HT1080 (cell line): ENCODE data around the gene BACH2. TPM values are rescaled to one million over a fixed set of nuclear protein-coding genes. Genes with fewer than 3 reads are reported as not detected.
"Not testable (repeated sequence)": the region's sequence is repeated elsewhere in the genome, so short reads cannot be mapped to it uniquely, and the experiment has no call there.

Experiments used
- DNase-seq: peaks from one replicate; pipeline ENCODE4 v3.0.0-alpha.2; 2015; ENCODE audit warnings: low read depth
- small RNA-seq: library from RNA; depleted of rRNA; stranded (forward); fragments of <200 nt; gene quantifications from one replicate; pipeline ENCODE3, GENCODE V24; 2014
- total RNA-seq: library from RNA; depleted of rRNA; stranded (reverse); fragments of >200 nt; shearing (Covaris generic); gene quantifications from 2 replicates; pipeline ENCODE4 v1.2.3, GENCODE V29; 2014

Gene BACH2
- total RNA-seq, 1 experiment from 2014 or later = 0.87 TPM

DNA sequence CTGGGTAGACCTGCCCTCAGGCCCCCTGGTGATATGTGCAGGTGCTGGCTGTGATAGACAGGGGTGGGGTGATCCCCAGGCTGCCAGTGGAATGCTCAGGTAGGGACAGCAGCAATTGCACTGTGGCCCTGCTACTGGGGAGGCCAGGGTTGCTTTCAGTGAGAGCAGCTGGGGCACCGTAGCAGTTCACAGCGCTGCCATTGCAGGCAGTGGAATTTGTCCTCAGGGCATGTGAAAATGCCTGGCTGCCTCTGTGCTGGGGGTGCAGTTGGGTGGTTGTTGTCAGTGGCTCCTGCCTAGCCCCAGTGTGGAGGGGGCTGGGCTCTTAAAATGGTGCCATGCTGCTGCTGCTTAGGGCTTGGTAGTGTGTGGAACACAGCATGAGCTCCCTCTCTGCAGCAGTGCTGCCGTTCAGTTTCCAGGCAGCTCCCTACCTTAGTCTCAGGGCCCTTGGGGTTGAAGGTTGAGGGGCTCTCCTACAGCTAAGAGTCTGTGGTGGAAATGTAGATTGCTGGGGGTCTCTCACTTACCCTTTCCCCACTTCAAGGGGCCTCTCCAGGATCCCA lies 378.8 kb downstream of the BACH2 start:
- no peak for DNase-seq

DNA sequence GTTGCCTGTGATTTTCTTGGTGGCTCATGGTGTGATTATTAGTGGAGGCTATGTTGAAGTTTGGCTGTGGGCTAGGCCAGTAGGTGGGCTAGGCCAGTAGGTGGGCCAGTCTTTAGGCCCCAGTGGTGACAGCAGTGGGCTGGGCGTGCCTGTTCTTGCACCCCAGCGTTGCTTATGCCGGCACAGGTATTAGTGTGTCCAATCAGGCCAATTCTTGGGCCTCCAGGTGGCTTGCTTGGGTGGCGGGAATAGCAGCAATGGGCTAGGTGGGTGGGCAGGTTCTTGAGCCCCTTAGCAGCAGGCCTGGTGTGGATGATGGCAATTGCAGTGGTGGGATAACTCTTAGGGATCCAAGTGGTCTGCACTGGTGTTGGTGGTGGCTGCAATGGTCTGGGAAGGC lies 379.4 kb downstream of the BACH2 start:
- no peak for DNase-seq

DNA sequence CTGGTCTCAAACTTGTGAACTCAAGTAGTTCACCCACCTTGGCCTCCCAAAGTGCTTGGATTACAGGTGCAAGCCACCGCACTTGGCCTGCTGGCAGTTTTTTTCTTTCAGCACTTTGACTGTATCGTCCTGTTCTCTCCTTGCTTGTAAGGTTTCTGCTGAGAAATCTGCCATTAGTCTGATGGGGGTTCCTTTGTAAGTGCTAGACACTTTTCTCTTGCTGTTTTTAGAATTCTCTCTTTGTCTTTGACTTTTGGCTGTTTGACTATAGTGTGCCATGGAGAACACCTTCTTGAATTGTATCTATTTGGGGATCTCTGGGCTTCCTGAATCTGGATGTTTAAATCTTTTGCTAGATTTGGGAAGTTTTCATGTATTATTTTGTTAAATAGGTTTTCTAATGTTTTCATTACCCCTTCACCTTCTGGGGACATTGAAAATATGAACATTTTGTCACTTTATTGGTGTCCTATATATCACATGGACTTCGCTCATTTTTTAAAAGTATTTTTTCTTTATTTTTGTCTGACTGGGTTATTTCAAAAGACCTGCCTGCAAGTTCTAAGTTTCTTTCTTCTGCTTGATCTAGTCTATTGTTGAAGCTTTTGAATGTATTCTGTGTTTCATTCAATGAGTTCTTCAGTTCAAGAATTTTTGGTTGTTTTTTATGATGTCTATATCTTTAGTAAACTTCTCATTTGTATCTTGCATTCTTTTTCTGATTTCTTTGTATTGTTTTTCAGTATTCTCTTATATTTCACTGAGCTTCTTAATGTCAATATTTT lies 380.3 kb downstream of the BACH2 start:
- DNase-seq = no peak

DNA sequence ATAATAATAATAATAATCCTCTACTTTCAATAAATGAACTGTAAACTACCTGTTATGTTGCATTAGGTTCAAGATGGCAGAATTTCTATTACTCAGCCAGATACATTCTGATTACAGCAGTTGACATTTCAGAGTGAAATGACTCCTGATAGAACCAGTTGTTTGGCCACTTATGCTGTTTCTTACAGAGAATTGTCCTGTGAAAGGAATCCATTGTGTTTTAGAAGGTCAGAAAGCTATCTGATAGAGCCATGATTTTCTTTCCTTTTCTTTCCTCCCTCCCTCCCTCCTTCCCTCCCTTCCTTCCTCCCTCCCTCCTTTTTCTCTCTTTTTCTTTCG lies 385.8 kb downstream of the BACH2 start:
- DNase-seq = no peak

DNA sequence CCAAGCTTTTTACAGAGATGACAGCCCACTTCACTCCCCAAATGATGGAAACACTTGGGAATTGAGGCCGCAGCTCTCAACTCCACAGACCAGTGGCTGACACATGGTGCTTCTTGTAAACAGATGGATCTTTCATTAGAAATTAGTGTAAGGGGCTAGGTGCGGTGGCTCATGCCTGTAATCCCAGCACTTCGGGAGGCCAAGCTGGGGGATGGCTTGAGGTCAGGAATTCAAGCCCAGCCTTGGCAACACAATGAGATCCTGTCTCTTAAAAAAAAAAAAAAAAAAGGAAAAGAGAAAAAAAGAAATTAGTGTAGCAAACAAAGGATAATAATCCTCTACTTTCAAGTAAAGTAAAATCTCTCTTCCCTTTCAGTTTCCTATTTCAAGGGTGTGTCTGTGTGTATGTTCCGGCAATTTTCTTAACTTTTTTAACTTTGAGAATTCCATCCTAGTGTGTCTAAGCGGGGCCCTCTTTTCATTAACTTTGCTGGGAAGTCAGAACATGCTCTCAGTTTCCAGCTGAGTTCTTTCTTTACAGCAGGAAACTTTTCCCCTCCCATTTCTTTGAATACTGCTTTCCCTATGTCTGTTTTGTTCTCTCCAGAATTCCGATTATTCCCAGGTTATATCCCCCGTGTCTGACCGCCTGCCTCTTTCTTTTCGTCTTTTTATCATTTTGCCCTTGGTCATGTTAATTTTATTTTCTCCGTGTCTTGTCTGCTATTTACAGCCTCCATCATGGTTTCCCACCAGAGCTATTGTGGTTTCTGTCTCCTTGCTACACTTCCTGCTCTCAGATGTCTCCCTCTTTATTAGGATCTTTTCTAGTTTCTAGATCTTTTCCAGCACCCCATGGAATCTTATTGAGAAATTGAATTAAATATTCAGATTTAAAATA lies 386.4 kb downstream of the BACH2 start:
- not testable (repeated sequence) for DNase-seq

DNA sequence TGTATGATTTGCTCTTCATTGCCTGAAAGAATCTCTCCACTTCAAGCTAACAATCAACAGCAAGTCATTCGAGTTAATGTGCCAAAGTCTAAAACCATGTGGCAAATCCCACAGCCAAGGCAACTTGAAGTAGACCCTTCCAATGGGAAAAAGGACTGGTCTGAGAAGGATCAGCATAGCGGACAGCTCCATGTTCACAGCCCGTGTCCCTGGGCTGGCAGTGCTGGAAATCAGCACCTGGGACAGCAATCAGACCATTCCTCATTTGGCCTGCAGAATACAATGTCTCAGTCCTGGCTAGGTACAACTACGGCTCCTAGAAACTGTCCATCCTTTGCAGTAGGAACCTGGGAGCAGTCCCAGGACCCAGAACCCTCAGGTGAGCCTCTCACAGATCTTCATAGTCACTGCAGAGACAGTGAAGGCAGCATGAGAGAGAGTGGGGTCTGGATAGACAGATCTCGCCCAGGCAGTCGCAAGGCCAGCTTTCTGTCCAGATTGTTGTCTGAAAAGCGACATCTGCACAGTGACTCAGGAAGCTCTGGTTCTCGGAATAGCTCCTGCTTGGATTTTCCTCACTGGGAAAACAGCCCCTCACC lies 401.3 kb downstream of the BACH2 start:
- peak; percentile 53 for DNase-seq

DNA sequence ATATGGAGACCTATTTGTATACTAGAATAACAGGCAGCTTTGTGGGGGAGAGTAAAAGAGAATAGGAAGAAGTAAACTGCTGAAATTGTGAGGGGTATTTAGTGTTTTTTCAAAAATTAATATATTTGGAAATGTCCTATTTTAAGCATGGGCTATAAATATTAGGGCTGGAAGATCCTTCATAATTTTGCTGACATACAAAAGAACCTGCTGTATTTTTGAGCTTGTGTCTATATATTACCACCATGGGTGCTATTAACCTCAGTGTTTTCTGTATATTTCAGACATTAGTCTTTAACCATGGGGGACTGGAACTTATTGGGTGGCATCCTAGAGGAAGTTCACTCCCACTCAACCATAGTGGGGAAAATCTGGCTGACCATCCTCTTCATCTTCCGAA lies 402.5 kb downstream of the BACH2 start, which contains the start of gene GJA10:
Gene GJA10 (plus strand): TSS at position 301 of the 400 bp plus-strand sequence. CDS start 0 bp downstream, at position 301.
- no peak for DNase-seq

DNA sequence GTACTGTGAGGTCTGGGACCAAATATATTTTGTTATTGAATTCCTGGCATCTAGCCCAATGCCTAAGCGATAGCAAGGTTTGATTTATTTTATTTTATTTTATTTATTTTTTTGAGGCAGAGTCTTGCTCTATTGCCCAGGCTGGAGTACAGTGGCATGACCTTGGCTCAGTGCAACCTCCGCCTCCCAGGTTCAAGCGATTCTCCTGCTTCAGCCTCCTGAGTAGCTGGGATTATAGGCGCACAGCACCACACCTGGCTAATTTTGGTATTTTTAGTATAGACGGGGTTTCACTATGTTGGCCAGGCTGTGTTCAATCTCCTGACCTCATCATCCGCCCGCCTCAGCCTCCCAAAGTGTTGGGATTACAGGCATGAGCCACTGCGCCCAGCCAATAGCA lies 404.1 kb downstream of the BACH2 start:
- DNase-seq = peak; percentile 6

DNA sequence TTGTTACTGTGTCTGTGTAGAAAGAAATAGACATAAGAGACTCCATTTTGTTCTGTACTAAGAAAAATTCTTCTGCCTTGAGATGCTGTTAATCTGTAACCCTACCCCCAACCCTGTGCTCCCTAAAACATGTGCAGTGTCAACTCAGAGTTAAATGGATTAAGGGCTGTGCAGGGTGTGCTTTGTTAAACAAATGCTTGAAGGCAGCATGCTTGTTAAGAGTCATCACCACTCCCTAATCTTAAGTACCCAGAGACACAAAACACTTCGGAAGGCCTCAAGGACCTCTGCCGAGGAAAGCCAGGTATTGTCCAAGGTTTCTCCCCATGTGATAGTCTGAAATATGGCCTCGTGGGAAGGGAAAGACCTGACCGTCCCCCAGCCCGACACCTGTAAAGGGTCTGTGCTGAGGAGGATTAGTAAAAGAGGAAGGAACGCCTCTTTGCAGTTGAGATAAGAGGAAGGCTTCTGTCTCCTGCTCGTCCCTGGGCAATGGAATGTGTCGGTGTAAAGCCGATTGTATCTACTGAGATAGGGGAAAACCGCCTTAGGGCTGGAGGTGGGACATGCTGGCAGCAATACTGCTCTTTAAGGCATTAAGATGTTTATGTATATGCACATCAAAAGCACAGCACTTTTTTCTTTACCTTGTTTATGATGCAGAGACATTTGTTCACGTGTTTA lies 405.7 kb downstream of the BACH2 start:
- DNase-seq = not testable (repeated sequence)

DNA sequence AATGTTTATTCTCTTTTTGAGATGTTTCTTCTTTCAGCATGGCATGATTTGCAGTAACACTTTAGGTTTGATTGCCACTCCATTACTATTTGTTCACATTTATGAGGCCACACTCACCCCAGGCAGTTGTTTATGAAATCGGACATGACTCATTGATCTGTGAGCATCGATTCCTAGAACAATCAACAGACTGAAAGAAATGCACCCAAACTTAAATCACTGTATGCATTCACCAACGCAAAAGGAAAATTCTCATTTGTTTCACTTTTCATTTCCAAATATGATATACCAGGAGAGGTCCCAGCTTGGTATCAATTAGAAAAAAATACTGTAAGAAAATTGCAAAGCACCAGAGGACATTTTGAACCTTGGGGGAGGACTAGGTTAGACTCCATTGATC lies 407.8 kb downstream of the BACH2 start:
- DNase-seq = no peak

DNA sequence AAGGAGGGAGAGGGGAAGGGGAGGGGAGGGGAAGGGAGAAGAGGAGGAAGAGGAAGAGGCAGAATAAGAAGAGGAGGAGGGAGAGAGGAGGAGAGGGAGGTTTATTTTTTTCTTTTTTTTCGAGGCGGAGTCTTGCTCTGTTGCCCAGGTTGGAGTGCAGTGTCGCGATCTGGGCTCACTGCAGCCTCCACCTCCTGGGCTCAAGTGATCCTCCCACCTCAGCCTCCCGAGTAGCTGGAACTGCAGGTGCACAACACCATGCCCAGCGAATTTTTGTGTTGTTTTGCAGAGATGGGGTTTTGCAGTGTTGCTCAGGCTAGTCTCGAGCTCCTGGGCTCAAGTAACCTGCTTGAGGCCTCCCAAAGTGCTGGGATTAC lies 408.5 kb downstream of the BACH2 start:
- no peak for DNase-seq

DNA sequence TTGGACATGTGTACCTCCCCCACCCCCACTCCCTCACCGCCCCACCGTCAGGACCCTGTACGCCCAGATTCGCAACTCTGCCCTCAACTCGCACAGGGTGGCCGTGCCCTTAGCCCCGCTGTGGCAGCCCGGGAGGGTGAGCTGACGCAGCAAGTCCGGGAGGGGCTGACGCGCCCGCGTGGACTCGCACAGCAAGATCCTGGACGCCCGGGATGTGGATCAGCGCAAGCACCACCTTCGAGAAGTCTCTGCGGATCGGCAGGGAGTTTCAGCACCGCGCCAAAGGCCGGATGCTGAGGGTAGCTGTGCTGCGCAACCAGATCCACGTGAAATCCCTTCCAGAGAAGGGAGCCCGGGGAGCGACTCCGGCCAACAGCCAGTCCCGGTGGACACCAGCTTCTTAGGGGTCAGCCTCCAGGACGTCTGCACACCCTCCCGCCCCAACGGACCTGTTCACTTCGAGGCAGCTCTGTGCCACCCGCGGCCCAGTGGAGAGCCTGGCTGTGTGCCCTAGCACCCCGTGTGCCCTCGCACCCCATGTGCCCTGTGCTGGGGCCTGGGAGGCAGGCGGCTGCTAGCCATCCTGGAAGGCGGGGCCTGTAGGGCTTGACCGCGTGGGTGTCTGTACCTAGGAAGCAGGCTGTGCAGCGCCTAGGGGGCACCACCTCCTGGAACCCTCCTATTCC lies 409.0 kb downstream of the BACH2 start:
- DNase-seq = no peak

DNA sequence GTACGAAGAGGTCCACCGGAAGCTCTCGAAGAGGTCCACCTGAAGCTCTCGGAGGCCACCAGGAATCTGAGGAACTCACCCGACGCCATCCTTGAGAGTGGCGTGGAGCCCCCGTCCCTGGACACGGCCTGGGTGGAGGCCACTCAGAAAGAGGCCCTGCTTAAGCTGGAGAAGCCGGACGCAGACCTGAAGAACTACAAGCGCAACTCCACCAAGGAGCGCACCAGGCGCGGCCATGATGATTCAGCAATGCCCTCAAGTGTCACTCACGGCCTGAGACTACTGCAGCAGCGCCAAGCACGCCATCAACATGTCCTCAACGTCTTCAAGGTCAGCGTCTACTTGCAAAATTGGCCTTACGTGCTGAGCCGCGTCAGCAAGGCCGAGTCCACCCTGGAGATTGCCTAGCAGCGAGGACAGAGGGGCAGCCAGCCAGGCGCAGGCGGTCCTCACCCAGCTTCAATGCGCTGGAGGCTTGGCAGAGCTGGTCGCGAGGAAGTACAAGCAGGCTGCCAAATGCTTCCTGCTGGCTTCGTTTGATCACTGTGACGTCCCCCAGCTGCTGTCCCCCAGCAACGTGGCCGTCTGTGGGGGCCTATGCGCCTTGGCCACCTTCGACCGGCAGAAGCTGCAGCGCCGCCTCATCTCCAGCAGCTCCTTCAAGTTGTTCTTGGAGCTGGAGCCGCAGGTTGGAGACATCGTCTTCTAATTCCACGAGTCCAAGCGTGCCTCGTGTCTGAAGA lies 410.1 kb downstream of the BACH2 start:
- DNase-seq = no peak

Small RNA genes within 50 kb of the gene (small RNA-seq; reads per million reads assigned to genes)
- not detected for gene MIR4464
- gene RF00019 = not detected
- not detected for gene RN7SKP110
